SKM-1 treated with dmso at 0.1 percent for 144 hours (cell line): Measurements from ENCODE around the gene TMEM273.

ENCODE experiments used
- DNase-seq: peaks from one replicate; lab custom pipeline; 2025; ENCODE audit not compliant: unreplicated experiment; lab: John Stamatoyannopoulos, UW

Gene TMEM273

DNA sequence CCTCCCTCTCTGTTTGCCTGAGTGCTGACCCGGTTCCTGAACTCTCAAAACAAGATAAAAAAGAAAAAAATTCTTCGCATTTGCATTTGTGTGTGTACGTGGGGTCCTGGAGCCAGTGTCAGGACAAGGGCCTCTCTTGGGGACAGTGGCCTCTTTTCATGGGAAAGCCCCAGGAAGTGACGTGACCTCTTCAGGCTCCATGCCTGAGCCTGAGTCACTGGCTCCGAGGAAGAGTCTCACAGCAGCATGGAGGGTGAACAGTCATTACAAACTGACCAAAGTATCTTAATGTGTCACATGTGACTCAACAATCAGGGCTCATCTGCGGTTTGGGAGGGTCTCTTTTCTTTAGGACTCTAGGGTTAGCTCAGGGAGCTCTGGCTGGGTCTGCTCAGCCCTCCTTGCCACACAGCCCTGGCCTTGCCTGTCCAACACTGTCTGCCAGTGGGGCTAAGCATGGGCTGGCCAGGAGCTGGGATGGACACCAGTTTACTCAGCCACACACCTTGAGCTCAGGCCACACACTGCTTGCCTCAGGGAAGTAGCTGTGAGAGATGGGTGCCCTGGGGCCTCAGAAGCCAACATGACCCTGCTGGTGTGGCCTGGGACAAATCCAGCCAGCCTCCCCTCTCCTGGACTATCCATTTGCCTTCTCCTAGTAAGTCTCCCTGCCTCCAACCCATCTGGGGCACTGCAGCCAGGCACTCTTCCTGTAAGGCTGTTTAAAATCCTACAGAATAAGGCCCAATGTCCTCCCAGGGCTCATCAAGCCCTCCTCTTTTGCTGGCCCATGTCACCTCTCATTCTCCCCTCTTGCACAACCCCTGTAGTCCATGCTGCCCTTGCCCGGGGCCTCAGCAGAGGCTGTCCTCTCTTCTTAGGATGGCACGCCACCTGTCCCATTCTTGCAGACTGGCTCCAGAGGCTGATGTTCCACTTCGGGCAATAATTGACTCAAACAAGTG, 10.5 kb downstream of the TMEM273 start:
- DNase-seq, result no peak

GRCh38 chr10:49176310-49177268, 11.6 kb downstream of the TMEM273 start:
- no peak for DNase-seq

DNA sequence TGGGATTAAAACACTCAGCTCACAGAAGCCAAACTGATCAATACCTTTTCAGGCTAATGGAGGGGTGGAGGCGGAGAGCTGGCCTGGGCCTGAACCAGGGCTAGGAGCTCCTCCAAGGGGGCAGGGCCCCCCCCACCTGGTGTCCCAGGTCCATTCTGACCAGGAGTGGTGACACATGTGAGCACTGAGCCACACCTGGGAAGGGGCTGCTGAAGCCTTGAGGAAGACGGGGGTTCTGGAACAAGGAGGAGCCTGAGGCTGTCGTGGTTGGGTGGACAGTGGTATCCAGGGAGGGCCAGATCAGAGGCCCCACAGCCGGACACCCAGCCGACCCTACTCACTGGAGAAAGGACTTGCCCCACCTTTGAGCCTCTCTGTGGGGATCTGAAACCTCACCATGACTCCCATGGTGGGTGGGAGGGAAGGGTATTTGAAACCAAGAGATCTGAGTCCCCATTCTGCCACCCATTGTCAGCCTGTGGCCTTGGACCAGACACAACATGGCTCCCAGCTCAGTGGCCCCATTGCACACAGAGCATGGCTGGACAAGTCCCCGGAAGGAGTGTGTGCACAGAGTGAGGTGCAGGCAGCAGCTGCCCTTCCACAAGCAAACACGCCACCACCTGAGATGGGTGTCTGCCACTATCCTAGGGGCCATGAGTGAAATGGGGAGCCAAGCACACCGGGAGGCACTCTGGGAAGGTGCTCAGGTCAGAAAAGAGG, 12.4 kb downstream of the TMEM273 start:
- DNase-seq, result no peak

DNA sequence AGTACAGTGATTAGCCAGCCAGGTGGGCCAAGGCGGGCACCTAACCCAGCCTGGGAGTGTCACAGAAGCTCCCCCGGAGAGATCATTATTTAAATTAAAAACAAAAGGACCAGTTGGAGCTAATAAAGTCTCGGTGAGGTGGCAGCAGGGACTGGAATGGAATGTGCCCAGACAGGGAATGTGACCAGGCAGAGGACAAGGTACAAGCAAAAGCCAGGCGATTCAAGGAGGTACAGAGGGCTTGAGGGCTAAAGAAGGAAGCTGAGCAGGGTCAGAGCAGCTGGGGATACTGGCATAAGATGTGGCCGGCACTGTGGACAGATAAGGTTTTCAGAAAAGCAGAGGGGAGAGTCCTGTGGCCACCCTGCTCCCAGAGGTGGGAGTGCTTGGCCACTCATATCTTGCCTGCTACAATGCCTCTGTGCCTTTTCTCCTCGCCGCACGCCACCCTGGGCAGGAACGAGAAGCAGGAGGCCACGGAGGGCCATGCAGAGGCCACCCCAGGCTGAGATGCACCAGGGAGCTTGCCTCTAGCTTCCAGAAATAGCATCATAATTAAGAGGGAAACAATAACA, 13.2 kb downstream of the TMEM273 start:
- DNase-seq, result no peak

DNA sequence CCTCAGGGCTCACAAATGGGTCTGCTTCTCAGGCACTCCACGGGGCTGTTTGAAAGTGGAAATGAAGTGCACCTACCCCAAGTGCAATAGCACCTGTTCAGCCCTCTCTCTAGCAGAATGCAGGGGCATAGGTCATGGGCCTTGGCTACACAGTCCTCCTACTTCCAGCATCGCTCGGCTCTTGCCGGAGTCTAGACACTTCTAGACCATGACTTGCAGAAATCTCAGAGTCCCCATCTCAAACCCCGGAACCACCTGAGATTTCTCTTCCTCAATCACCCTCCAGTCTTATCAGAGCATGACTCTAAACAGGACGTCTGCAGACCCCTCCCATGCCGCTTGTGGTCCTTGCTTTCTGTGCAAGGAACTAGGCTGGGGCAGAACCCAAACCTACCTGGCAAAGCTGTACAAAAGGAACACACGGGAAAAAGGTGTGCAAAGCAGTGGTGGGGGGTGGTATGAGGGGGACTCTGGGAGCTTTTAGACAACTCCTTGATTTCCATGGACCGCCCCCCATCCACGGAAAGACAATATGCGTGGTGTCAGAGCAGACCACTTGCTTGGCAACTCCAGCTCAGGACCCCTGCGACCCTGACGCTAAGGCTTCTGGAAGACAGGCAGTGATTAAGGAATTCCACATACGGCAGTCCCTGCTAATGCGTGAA, 13.8 kb downstream of the TMEM273 start:
- DNase-seq, result no peak

GRCh38 chr10:49173853-49174252, 14.3 kb downstream of the TMEM273 start:
- no peak for DNase-seq

DNA sequence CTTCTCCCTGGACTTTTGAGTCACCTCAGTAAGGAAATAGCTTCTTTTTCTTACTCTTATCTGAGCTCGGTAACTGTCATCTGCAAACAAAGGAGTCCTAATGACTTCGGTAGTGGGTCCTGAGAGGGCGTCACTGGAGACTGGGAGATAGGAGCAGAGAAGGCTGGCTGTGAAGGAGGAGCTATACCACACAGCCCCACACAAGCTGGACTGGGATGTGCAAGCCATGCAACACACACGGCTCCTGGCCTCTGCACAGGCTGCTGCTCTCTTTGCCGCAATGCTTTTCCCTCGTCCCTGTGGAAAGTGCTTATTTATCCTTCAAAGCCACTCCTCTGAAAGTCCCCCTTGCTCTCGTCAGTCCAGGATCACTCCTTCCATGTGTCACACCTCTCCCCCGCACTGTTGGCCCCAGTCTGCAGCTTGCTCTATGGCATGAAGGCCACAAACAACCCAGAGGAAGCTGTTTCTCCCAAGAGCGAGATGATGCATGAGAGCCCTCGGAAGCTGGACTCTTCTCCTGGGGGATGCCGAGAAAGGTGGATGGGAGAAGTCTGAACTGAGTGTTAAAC, 14.9 kb downstream of the TMEM273 start:
- no peak for DNase-seq

DNA sequence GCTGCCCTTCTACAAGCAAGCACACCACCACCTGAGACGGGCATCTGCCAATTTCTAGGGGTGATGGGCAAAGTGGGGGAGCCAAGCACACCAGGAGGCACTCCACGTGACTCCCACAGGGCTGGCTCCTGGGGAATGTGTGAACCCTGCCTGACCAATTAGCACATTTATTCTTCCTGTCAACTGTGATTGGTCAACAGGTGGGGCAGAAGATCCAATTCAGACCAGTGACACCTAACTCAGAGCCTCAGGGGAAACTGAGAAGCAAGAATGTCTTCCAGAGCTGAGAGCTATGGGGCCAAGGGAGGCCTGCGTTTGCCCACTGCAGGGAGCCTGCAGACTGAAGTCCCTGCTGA, 15.4 kb downstream of the TMEM273 start:
- no peak for DNase-seq

- DNase-seq, result no peak
These were observed 16.0 kb downstream of the TMEM273 start for GRCh38 chr10:49172061-49172776.

DNA sequence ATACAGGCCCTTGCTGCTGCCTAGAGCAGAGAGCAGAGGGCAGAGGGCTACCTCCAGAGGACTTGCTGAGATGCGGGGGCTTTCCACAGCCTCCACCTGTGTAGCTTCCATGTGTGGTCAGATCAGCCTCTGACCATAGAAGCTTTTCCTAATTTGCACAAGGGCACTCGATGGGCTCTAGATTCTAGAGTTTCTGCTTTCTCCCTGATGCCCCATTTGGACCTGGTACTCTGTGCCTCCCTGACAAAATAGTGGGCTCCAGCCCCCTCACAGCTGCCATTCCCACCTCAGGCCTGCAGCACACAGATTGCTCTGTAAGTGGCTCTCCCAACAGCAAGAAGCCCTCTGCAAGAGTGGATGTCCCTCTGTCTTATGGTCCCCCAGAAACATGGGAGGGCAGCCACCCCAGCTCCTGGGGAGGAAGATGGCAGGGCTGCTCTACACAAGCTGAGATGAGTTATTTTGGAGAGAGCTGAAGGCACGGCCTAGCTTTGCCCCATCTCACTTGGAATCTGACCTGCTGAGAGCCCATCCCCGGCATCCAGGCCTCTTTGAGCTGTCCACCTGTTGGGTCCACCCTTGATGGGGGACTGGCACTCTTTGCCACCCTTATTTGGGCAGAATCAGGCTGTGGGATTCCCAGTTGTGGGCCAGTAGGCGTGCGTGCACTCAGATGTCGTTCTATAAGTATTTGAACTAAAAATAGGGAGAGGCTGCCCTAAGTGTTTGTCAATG, 16.7 kb downstream of the TMEM273 start:
- no peak for DNase-seq

- no peak for DNase-seq
These were observed 17.4 kb downstream of the TMEM273 start for GRCh38 chr10:49170632-49171325.

DNA sequence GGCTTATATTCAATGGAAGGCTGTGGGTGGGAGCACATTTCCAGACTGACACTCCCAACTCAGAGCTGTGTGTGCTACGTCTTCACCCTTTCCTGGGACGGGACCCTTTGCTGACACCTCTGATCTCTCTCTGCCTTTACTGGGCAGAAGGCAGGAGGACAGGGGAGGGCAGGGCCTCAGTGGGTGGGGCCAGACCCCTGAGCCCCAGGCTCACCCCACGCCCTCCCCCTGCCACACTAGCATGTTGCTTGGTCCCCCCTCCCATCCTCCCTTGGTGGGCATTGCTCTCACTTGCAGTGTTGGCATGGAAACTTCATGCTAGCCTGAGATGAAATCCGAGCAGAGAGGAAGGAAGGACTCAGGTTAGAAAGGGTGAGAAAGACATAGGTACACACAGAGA, 18.4 kb downstream of the TMEM273 start:
- no peak for DNase-seq

DNA sequence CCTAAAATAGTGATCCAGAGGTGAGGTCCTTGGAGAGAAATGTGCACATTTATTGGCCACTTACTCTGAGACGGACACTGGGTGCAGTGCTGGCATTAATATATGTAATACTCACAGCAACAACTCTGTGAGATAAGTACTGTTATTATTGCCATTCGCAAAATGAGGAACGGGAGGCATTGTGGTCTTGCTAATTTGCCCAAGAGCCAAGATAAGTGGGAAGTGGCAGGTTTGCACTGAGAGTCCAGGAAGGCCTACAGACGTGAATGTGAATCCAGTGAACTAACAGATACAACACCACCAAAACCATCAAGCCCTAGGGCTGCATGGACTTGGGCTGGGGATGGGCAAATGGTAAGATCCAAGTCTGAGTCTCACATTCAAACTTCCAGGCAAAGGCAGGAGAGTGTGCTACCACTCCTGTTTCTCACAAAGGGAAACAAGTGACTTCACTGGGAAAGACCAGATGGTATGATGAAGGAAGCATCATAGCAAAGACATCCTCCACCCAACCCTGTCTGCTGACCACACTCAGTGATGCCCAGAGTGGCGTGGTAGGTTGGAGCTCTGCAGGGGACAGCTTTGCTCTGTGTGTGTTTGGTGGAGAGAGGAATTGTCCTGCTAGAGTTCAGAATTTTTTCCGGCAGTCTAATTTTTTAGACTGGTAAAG, 19.2 kb downstream of the TMEM273 start:
- DNase-seq, result peak; percentile 67

DNA sequence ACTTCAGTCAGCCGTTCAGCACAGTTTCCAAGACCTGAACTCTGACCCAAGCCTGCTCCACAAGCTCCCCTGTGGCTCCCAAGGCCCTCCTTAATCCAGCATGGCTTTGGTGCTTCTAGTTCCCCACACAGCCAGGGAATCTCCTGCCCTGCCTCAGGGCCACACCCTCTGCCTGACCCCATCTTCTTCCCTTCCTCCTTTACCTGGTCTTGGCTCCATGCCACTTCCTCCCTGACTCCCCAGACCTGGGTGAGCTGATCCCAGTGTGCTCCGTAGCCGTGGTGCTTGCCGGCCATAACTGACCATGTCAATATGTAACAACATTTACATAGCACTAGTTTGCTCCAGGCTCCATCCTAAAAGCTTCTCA, 20.0 kb downstream of the TMEM273 start:
- no peak for DNase-seq

DNA sequence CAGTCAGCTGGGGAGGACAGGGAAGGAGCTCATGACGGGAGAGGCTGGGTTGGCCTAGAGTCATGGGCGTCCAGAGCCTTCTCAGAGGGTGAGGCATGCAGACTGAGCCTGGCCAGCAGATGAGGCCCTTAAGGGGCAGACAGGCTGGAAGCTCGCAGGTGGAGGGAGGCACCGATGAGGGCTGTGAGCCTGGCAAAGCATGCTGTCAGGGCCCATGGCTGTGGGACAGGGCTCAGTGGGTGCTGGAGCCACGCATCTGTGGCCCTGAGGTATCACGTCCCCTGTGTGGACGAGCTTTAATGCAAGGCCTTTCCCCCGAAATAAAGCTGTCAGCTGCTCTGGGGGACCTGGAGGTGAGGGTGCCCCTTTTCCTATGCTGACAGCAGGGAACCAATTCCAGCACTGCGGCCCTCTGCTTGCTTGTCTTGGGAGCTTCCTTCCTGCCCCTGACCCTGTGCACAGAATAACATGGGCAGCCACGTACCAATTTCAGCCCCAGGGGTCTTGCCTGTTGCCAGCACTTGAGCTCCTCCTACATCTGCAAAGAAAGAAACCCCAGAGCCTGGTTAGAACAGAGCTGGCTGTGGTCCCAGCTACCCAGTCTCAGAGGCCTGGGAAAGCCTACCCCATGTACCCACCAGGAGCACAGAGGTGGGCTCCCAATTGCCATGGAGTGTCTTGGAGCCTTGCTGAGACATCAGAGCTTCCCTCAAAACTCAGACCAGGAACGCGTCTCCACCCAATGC, 20.6 kb downstream of the TMEM273 start:
- DNase-seq, result no peak

GRCh38 chr10:49166484-49167400, 21.4 kb downstream of the TMEM273 start:
- no peak for DNase-seq
